ENCODE results near the gene PARVB.

Gene PARVB

GRCh38 chr22:44205516-44206329 lies 181.6 kb downstream of the PARVB start:
- no peak for FAIRE-seq

GRCh38 chr22:44206330-44206645 lies 182.2 kb downstream of the PARVB start:
- no peak for FAIRE-seq

GRCh38 chr22:44206696-44207095 lies 182.6 kb downstream of the PARVB start:
- no peak for FAIRE-seq

GRCh38 chr22:44207173-44207980 lies 183.3 kb downstream of the PARVB start:
- no peak for FAIRE-seq

- FAIRE-seq: no peak
Measured at GRCh38 chr22:44207981-44208317, 183.8 kb downstream of the PARVB start.

GRCh38 chr22:44209343-44209742 lies 185.2 kb downstream of the PARVB start:
- FAIRE-seq: no peak

- FAIRE-seq: no peak
Measured at GRCh38 chr22:44210722-44211121, 186.6 kb downstream of the PARVB start.

GRCh38 chr22:44211256-44211945 lies 187.3 kb downstream of the PARVB start:
- no peak for FAIRE-seq

GRCh38 chr22:44211946-44212930 lies 188.1 kb downstream of the PARVB start:
- no peak for FAIRE-seq

- no peak for FAIRE-seq
Measured at GRCh38 chr22:44212936-44213335, 188.8 kb downstream of the PARVB start.

GRCh38 chr22:44213489-44214043 lies 189.5 kb downstream of the PARVB start:
- FAIRE-seq: no peak

GRCh38 chr22:44214187-44214586 lies 190.1 kb downstream of the PARVB start:
- FAIRE-seq: no peak

GRCh38 chr22:44214764-44215163 lies 190.7 kb downstream of the PARVB start:
- no peak for FAIRE-seq

- no peak for FAIRE-seq
Measured at GRCh38 chr22:44215287-44215686, 191.2 kb downstream of the PARVB start.

GRCh38 chr22:44217346-44217745 lies 193.2 kb downstream of the PARVB start:
- no peak for FAIRE-seq

- FAIRE-seq: no peak
Measured at GRCh38 chr22:44218071-44218470, 194.0 kb downstream of the PARVB start.

GRCh38 chr22:44219101-44219870 lies 195.2 kb downstream of the PARVB start:
- no peak for FAIRE-seq

GRCh38 chr22:44220727-44221680 lies 196.9 kb downstream of the PARVB start:
- FAIRE-seq: no peak

GRCh38 chr22:44221710-44222475 lies 197.8 kb downstream of the PARVB start:
- no peak for FAIRE-seq

Data from colon (tissue), 2 donors.